Loucy (cell line): ENCODE results near the gene VWA1.

Experiments used
- H2AFZ ChIP-seq: fragments of 200-600 bp; sonication (generic); 2 replicates; pipeline ENCODE4 v1.6.0; 2016; ENCODE audit warnings: antibody characterized with exemption, mild to moderate bottlenecking, low read length, moderate library complexity
- H3F3A ChIP-seq: fragments of 200-600 bp; 2 replicates; pipeline ENCODE4 v1.6.0; 2016; ENCODE audit warnings: antibody characterized with exemption, low read depth, mild to moderate bottlenecking
- H3K27me3 ChIP-seq: fragments of 200-600 bp; sonication (generic); 2 replicates; pipeline ENCODE4 v1.6.1; 2014; ENCODE audit warnings: low read length, mild to moderate bottlenecking; ENCODE audit not compliant: insufficient read depth, poor library complexity, severe bottlenecking
- H3K36me3 ChIP-seq: fragments of 200-600 bp; sonication (generic); 2 replicates; pipeline ENCODE4 v1.6.1; 2016; ENCODE audit warnings: low read length; ENCODE audit not compliant: insufficient read depth
- H3K4me1 ChIP-seq: fragments of 200-600 bp; sonication (generic); 2 replicates; pipeline ENCODE4 v1.5.1; 2014; ENCODE audit warnings: low read length, mild to moderate bottlenecking; ENCODE audit not compliant: insufficient read depth, poor library complexity, severe bottlenecking
- H3K4me2 ChIP-seq: fragments of 200-600 bp; sonication (generic); 2 replicates; pipeline ENCODE4 v1.6.0; 2014; ENCODE audit warnings: antibody characterized with exemption, low read length, low read depth, mild to moderate bottlenecking; ENCODE audit not compliant: poor library complexity, severe bottlenecking
- H3K4me3 ChIP-seq: fragments of 200-600 bp; sonication (generic); 2 replicates; pipeline ENCODE4 v1.5.1; 2014; ENCODE audit warnings: low read length, mild to moderate bottlenecking, mixed read lengths; ENCODE audit not compliant: poor library complexity, severe bottlenecking
- H3K79me2 ChIP-seq: fragments of 200-600 bp; sonication (generic); 2 replicates; pipeline ENCODE4 v1.6.1; 2014; ENCODE audit warnings: low read length; ENCODE audit not compliant: insufficient read depth
- H3K9ac ChIP-seq: fragments of 200-600 bp; sonication (generic); 2 replicates; pipeline ENCODE4 v1.6.0; 2014; ENCODE audit warnings: mild to moderate bottlenecking, low read depth, low read length, moderate library complexity; ENCODE audit not compliant: poor library complexity, severe bottlenecking
- H3K9me2 ChIP-seq: fragments of 200-600 bp; sonication (generic); replicated peaks from 2 replicates; pipeline ENCODE4 v1.6.1; 2016; ENCODE audit warnings: low read depth, low read length, mixed read lengths
- H3K9me3 ChIP-seq: fragments of 200-600 bp; sonication (generic); 2 replicates; pipeline ENCODE4 v1.6.1; 2014; ENCODE audit warnings: mild to moderate bottlenecking, antibody characterized with exemption, low read length, low read depth; ENCODE audit not compliant: insufficient read depth
- H4K20me1 ChIP-seq: fragments of 200-600 bp; sonication (generic); 2 replicates; pipeline ENCODE4 v1.6.0; 2014; ENCODE audit warnings: antibody characterized with exemption, low read length, mild to moderate bottlenecking; ENCODE audit not compliant: insufficient read depth, poor library complexity, severe bottlenecking
- CTCF ChIP-seq: fragments of 200-600 bp; sonication (generic); conservative IDR thresholded peaks from 2 replicates; pipeline ENCODE4 v1.5.1; 2014; ENCODE audit warnings: mild to moderate bottlenecking, antibody characterized with exemption, low read length
- EZH2phosphoT487 ChIP-seq: fragments of 200-600 bp; IDR thresholded peaks from 2 replicates; pipeline ENCODE4 v1.6.1; 2018; ENCODE audit warnings: antibody characterized with exemption, mild to moderate bottlenecking, moderate library complexity, borderline replicate concordance

Gene VWA1

DNA sequence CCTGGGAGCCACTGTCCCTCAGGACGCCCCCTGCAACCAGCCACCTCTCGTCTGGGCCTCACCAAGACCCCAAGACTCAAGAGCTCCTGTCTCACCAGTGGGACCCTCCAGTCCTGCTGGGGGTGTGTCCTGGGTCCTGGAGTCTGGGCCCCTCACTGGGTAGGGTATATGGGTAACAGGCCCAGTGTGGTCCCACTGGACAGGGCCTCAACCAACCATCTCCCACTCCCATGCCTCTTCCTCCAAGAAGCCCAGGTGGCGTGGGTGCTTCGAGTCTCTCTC is 725 bp upstream of the VWA1 start:
- H3K4me1 ChIP-seq = peaks cover 21% of the 10 kb centered on the region
- H3K4me2 ChIP-seq = no peak overlapping the region
- H2AFZ ChIP-seq = no peak overlapping the region

DNA sequence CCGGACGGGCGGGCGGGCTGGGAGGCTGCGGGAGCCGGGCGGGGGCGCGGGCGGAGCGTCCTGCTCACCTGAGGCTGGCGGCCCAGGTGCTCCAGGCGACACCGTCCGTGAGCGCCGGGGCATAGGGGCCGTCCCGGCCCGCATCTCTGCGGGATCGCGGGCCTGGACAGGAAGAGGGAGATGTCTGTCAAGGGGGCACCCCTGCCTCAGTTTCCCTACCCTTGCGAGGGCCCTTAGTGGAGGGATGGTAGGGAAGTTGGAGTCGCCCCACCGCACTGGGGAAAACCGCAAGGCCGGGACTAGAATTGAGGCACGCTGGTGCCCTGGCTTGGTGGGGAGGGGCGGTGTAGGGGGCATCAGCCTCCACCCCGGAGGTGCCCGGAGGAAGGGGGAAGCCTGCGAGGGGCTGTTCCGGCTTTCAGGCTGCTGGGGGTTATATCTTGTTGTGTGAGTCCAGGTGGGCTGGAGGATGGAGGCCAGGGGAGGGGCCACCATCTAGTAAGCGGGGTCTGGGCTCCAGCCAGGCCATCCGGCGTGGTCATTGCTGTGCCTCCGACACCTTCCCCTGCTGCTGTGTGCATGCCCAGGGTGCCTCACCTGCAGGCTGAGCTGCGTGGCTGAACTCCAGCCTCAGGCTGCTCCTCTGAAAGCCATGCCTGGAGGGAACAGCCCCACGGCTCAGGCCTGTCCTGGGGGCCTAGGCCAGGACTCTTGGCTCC is 580 bp downstream of the VWA1 start:
- Histone ChIP-seq H3K4me1 (peaks cover 22% of the 10 kb centered on the region), H3F3A (no peaks in the 10 kb centered on the region), H3K9me2 (no peaks in the 10 kb centered on the region), H3K9me3 (no peaks in the 10 kb centered on the region), H3K9ac (no peak overlapping the region), H3K4me2 (no peak overlapping the region), H3K4me3 (no peak overlapping the region), H2AFZ (no peak overlapping the region), H3K27me3 (no peaks in the 10 kb centered on the region), H4K20me1 (no peaks in the 10 kb centered on the region), H3K36me3 (no peaks in the 10 kb centered on the region), H3K79me2 (no peaks in the 10 kb centered on the region)
- TF ChIP-seq CTCF (no peak), EZH2phosphoT487 (no peak)

More for the DNA sequence above, 725 bp upstream of the VWA1 start:
- TF ChIP-seq EZH2phosphoT487 (no peak), CTCF (no peak)
- H3K27me3 ChIP-seq = no peaks in the 10 kb centered on the region
- H4K20me1 ChIP-seq = no peaks in the 10 kb centered on the region
- H3K36me3 ChIP-seq = no peaks in the 10 kb centered on the region
- no peaks in the 10 kb centered on the region for H3K79me2 ChIP-seq
- H3F3A ChIP-seq = no peaks in the 10 kb centered on the region
- no peaks in the 10 kb centered on the region for H3K9me2 ChIP-seq
- H3K9me3 ChIP-seq = no peaks in the 10 kb centered on the region
- H3K9ac ChIP-seq = no peak overlapping the region
- H3K4me3 ChIP-seq = no peak overlapping the region

DNA sequence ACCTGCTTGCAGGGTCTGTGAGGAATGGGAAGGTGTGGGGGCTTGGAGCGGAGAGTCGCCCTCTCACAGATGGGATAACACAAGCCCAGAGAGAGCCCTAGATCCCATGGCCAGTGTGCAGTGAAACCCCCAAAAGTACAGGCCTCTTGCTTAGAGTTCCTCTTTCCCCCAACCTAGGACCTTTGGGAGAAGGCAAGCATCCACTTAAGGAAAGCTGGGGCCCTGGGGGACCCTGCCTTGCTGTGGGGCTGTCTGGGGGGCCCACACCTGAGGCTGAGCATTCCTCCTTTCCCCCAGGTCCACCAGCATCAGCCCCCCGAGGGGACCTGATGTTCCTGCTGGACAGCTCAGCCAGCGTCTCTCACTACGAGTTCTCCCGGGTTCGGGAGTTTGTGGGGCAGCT is 1.1 kb downstream of the VWA1 start:
- no peaks in the 10 kb centered on the region for H3K36me3 ChIP-seq
- no peaks in the 10 kb centered on the region for H3F3A ChIP-seq
- no peak overlapping the region for H3K9ac ChIP-seq
- H3K4me3 ChIP-seq = no peak overlapping the region
- no peaks in the 10 kb centered on the region for H3K79me2 ChIP-seq
- H3K9me3 ChIP-seq = no peaks in the 10 kb centered on the region
- H3K4me1 ChIP-seq = peaks cover 25% of the 10 kb centered on the region
- H3K4me2 ChIP-seq = no peak overlapping the region
- no peak for TF ChIP-seq EZH2phosphoT487
- no peak for TF ChIP-seq CTCF
- no peak overlapping the region for H2AFZ ChIP-seq
- no peaks in the 10 kb centered on the region for H4K20me1 ChIP-seq
- no peaks in the 10 kb centered on the region for H3K9me2 ChIP-seq
- H3K27me3 ChIP-seq = no peaks in the 10 kb centered on the region
